BLaER1 treated with 17β-estradiol and CSF1 and Interleukin-3, amounts not matched to agents 10 nM and 100 nM (cell line): ENCODE measurements around the gene ANKRD65.
"Not testable (repeated sequence)": the region's sequence is repeated elsewhere in the genome, so short reads cannot be mapped to it uniquely, and the experiment has no call there.

Experiments used
- H3K27ac ChIP-seq, 11 experiments: shearing (Covaris generic); formaldehyde crosslinking; 2 replicates each; pipeline ENCODE4 v1.8.1; 2022
- H3K27me3 ChIP-seq, 11 experiments: shearing (Covaris generic); formaldehyde crosslinking; 2 replicates each; pipeline ENCODE4 v1.8.1; 2022
- H3K36me3 ChIP-seq, 11 experiments: shearing (Covaris generic); formaldehyde crosslinking; 2 replicates each; pipeline ENCODE4 v1.8.1; 2022
- H3K4me1 ChIP-seq, 10 experiments: shearing (Covaris generic); formaldehyde crosslinking; 2 replicates each; pipeline ENCODE4 v1.8.1; 2022
- H3K4me2 ChIP-seq, 11 experiments: shearing (Covaris generic); formaldehyde crosslinking; 2 replicates each; pipeline ENCODE4 v1.8.1; 2022
- H3K4me3 ChIP-seq, 10 experiments: shearing (Covaris generic); formaldehyde crosslinking; 2 replicates each; pipeline ENCODE4 v1.8.1; 2022
- H3K9ac ChIP-seq, 11 experiments: shearing (Covaris generic); formaldehyde crosslinking; 2 replicates each; pipeline ENCODE4 v1.8.1; 2022
- H3K9me3 ChIP-seq, 11 experiments: shearing (Covaris generic); formaldehyde crosslinking; replicated peaks in 1 of 11; 2 replicates each; pipeline ENCODE4 v1.8.1; 2022
- H4K20me1 ChIP-seq, 11 experiments: shearing (Covaris generic); formaldehyde crosslinking; 2 replicates each; pipeline ENCODE4 v1.8.1; 2022
- Cebpa-rat ChIP-seq, 11 experiments: shearing (Covaris generic); IDR thresholded peaks; 2 replicates each; pipeline ENCODE4 v1.8.1; 2022

The ANKRD65 gene

DNA sequence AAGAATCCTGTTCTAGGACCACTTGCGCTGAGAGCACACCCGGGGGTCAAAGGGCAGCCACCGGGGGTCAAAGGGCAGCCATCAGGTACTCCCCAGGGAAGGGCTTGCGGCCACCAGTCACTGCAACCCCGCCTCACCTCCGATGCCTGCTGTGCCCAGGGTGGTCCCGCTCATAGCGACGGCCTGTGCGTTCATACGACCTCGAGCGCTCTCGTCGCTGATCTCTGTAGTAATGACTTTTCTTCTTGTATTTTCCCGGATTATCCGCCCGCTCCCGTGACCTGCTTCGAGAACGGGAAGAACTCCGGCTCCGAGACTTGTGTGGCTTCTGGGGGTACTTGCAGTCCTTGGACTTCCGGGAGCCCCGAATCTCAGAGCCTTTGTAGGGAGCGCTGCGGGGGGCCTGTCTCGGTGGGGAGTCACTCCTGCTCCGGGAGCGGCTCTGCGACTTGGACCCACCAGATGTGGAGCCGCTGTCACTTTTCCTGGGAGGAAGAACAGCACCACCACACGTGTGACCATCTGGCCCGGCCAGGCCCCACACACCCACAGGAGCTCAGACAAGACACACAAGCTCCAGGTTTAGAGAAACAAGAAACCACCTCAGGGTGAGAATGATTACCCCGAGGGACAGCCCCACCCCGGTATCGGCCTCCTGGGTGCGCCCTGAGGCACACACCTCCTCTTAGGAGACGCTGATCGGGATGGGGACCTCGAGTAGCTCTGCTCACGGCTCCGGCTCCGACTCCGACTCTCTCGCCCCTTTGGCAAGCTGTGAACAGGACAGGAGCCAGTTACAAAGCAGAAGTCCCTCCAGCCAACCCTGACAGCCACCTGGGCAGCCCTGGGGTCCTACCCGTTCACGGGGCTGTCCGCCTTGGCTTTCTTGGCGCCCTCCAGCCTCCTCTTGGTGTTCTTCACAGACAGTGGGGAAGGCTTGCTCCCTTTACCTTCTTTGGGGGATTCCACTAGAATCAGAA, 33.7 kb downstream of the ANKRD65 start:
- Histone ChIP-seq H3K27ac (no peak overlapping the region), H3K4me2 (no peak overlapping the region), H4K20me1 (peaks cover 12 to 98% (median 61%) of the 10 kb centered on the region in 11 experiments; a peak in 19 of 22 replicates), H3K36me3 (peaks cover 81 to 100% (median 91%) of the 10 kb centered on the region in 11 experiments), H3K9ac (no peak overlapping the region), H3K27me3 (no peaks in the 10 kb centered on the region), H3K9me3 (peaks cover 0 to 5% (median 0%) of the 10 kb centered on the region in 11 experiments; a peak in 2 of 22 replicates), H3K4me1 (peaks cover 0 to 29% (median 18%) of the 10 kb centered on the region in 10 experiments; a peak in 14 of 20 replicates), H3K4me3 (no peak overlapping the region)
- TF ChIP-seq Cebpa-rat (IDR thresholded peaks at IDR 0.05) = no peak

GRCh38 chr1:1385931-1386330, 35.1 kb downstream of the ANKRD65 start:
- no peaks in the 10 kb centered on the region for H3K27me3 ChIP-seq
- peaks cover 0 to 5% (median 0%) of the 10 kb centered on the region in 11 experiments; a peak in 2 of 22 replicates for H3K9me3 ChIP-seq
- peaks cover 1 to 98% (median 60%) of the 10 kb centered on the region in 11 experiments; a peak in 19 of 22 replicates for H4K20me1 ChIP-seq
- TF ChIP-seq Cebpa-rat (IDR thresholded peaks at IDR 0.05) = no peak
- peaks cover 0 to 25% (median 12%) of the 10 kb centered on the region in 10 experiments; a peak in 14 of 20 replicates for H3K4me1 ChIP-seq
- H3K27ac ChIP-seq = no peak overlapping the region
- no peak overlapping the region for H3K9ac ChIP-seq
- H3K4me2 ChIP-seq = no peak overlapping the region
- H3K36me3 ChIP-seq = peaks cover 81 to 100% (median 89%) of the 10 kb centered on the region in 11 experiments
- H3K4me3 ChIP-seq = no peak overlapping the region

DNA sequence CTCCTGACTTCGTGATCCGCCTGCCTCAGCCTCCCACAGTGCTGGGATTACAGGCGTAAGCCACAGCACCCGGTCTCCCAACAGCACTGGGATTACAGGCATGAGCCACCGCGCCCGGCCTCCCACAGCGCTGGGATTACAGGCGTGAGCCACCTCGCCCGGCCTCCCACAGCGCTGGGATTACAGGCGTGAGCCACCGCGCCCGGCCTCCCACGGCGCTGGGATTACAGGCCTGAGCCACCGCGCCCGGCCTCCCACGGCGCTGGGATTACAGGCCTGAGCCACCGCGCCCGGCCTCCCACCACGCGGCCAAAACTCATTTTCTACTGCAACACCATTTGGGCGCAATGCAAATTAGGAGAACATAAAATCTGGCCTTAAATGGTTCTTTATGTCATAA, 35.7 kb downstream of the ANKRD65 start:
- not testable (repeated sequence) for H3K4me2 ChIP-seq, H3K9ac ChIP-seq, H3K4me3 ChIP-seq, H3K27ac ChIP-seq, H3K9me3 ChIP-seq, H3K27me3 ChIP-seq
- peaks cover 0 to 98% (median 66%) of the 10 kb centered on the region in 11 experiments; a peak in 19 of 22 replicates for H4K20me1 ChIP-seq
- H3K4me1 ChIP-seq = peaks cover 0 to 20% (median 6%) of the 10 kb centered on the region in 10 experiments; a peak in 12 of 20 replicates
- peaks cover 78 to 100% (median 89%) of the 10 kb centered on the region in 11 experiments for H3K36me3 ChIP-seq

- H3K27me3 ChIP-seq = no peaks in the 10 kb centered on the region
- peaks cover 0 to 14% (median 4%) of the 10 kb centered on the region in 10 experiments; a peak in 15 of 20 replicates for H3K4me1 ChIP-seq
- H3K9me3 ChIP-seq = no peaks in the 10 kb centered on the region
- TF ChIP-seq Cebpa-rat (IDR thresholded peaks at IDR 0.05) = no peak
- peaks cover 38 to 74% (median 56%) of the 10 kb centered on the region in 11 experiments for H3K36me3 ChIP-seq
- no peak overlapping the region; a peak in 2 of 22 replicates for H3K9ac ChIP-seq
- no peak overlapping the region for H3K27ac ChIP-seq
- H4K20me1 ChIP-seq = peaks cover 0 to 63% (median 53%) of the 10 kb centered on the region in 11 experiments; a peak in 19 of 22 replicates
- no peak overlapping the region for H3K4me3 ChIP-seq
- no peak overlapping the region for H3K4me2 ChIP-seq
Observed at GRCh38 chr1:1381294-1381693, 39.8 kb downstream of the ANKRD65 start.

- Histone ChIP-seq H3K9me3 (no peaks in the 10 kb centered on the region), H3K4me1 (peaks cover 4 to 18% (median 8%) of the 10 kb centered on the region in 10 experiments; a peak in 18 of 20 replicates), H3K27ac (no peak overlapping the region), H3K9ac (no peak overlapping the region; a peak in 2 of 22 replicates), H3K4me2 (no peak overlapping the region), H3K36me3 (peaks cover 34 to 74% (median 56%) of the 10 kb centered on the region in 11 experiments), H4K20me1 (peaks cover 0 to 59% (median 48%) of the 10 kb centered on the region in 11 experiments; a peak in 19 of 22 replicates), H3K4me3 (no peak overlapping the region), H3K27me3 (no peaks in the 10 kb centered on the region)
- TF ChIP-seq Cebpa-rat (IDR thresholded peaks at IDR 0.05) = no peak
Observed at GRCh38 chr1:1380860-1381259, 40.2 kb downstream of the ANKRD65 start.

DNA sequence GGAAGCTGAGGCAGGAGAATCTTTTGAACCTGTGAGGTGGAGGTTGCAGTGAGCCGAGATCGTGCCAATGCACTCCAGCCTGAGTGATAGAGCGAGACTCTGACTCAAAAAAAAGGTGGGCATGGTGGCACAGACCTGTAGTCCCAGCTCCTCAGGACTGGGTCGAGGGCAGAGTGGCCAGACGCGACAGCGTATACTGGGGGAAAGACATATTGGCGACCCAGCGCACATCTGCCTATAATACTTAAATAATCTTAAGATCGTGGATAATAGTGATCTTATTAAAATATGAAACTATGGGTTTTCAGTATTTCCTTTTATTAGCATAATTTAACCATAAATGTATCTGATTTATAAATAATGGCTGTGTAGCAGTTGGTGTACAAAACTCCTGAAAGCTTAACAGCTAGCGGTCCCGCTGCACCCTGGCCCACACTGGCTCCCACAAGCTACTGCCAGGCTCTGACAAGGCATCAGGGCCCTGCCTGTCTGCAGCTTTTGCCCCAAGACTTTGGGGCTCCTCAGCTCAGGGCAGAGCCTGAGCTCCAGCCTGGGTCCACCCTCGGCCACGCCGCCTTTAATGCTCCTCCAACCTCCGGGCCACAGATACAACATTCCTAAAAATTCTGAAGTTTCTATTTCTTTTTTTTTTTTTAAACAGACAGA, 43.4 kb downstream of the ANKRD65 start:
- peaks cover 32 to 57% (median 47%) of the 10 kb centered on the region in 11 experiments for H3K36me3 ChIP-seq
- no peaks in the 10 kb centered on the region for H3K27me3 ChIP-seq
- no peak overlapping the region for H3K27ac ChIP-seq
- no peaks in the 10 kb centered on the region for H3K9me3 ChIP-seq
- no peak overlapping the region for H3K4me3 ChIP-seq
- peaks cover 21 to 27% (median 25%) of the 10 kb centered on the region in 10 experiments for H3K4me1 ChIP-seq
- H4K20me1 ChIP-seq = peaks cover 0 to 48% (median 40%) of the 10 kb centered on the region in 11 experiments; a peak in 18 of 22 replicates
- no peak for TF ChIP-seq Cebpa-rat (IDR thresholded peaks at IDR 0.05)
- 0 out of 22 replicates have a peak overlapping the region, but pooled peaks of 1 of the 11 experiments have one; percentile 6 for H3K9ac ChIP-seq
- no peak overlapping the region for H3K4me2 ChIP-seq

DNA sequence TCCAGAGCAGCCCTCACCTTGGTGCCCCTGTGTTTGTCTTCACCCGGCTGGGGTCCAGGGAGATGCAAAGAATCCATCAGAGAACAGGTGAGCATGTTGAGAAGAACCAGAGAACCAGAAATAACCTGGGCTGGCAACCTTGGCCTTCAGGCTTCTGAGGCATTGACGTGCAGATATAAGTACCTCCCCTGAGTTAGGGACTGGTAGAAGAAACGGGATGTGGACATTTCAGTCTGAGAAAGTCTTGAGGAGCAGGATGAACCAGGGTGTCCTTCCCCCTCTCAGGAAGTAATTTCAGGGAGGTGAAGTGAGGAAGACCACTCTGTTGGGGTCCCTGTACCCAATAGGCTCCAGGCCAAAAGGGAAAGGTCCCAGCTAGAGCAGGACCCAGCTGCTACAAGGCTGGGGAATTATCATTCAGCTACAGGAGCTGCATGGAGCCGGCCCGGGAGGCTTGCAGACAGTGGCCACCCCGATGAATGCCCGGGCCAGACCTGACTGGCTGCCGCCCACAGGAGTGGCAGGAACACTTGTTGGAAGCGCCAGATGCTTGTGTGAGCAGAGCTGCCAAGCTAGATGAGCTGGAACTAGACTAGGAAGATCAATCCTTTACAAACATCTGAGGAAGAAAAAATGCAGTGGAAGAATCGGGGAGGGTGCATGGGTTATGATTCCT, 44.4 kb downstream of the ANKRD65 start:
- no peaks in the 10 kb centered on the region for H3K9me3 ChIP-seq
- peaks cover 24 to 52% (median 38%) of the 10 kb centered on the region in 11 experiments for H3K36me3 ChIP-seq
- TF ChIP-seq Cebpa-rat (IDR thresholded peaks at IDR 0.05) = no peak
- peak overlapping the region in 10 of 11 experiments; percentile 66 to 98 (median 86); a peak in 18 of 22 replicates for H3K4me2 ChIP-seq
- H3K27ac ChIP-seq = peak overlapping the region in 9 of 11 experiments; percentile 89 to 98 (median 97); a peak in 11 of 22 replicates
- H3K4me3 ChIP-seq = peak overlapping the region in 2 of 10 experiments; percentile 94 to 98; a peak in 3 of 20 replicates
- H3K9ac ChIP-seq = peak overlapping the region in 7 of 11 experiments; percentile 91 to 99 (median 99); a peak in 5 of 22 replicates
- peaks cover 31 to 37% (median 35%) of the 10 kb centered on the region in 10 experiments for H3K4me1 ChIP-seq
- no peaks in the 10 kb centered on the region for H3K27me3 ChIP-seq
- peaks cover 2 to 48% (median 41%) of the 10 kb centered on the region in 11 experiments; a peak in 21 of 22 replicates for H4K20me1 ChIP-seq
